HG03521 (cell line): ENCODE measurements around the gene PRDM16.

Source experiments
- ATAC-seq: cut with Tn5 transposase; IDR thresholded peaks from one replicate; pipeline ENCODE4 v1.9.1; 2021; ENCODE audit warnings: mild to moderate bottlenecking, moderate library complexity; ENCODE audit not compliant: unreplicated experiment

PRDM16 gene

GRCh38 chr1:3433596-3434320 lies 364.8 kb downstream of the PRDM16 start:
- ATAC-seq: no peak

DNA sequence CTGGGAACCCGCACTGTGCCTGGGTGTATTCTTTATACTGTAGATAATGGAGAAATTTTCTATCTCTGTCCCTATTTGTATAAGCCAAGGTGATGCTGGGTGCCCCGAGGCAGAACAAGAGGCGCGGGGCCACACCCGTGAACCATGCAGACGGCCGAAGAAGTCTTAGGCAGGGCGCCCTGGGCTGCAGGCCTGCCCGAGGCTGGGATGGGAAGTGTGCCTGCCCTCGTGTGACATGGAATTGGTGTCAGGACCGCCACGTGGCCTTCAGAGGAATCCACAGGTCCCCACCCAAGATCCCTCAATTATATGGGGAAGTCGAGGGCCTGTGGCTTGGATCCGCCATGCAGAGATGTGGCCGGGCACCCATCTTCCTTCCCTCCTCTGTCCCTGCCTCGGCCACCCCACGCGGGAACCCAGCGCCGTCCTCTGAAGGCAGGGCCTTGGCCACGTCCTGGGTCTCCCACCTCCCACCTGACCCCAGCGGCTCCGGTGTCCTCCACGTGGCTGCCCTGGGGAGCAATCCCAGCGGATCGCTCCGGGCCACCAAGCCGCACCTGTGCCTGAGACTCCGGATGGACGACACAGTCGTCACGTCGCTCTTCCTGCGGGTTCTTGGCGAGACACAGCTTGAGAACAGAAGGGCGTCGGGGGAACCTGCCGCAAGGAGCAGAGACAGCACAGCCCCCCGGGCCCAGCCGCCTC lies 365.6 kb downstream of the PRDM16 start:
- ATAC-seq: no peak

GRCh38 chr1:3435666-3436065 lies 366.7 kb downstream of the PRDM16 start:
- ATAC-seq: no peak

- ATAC-seq: no peak
Observed at GRCh38 chr1:3436451-3436850, 367.4 kb downstream of the PRDM16 start.

DNA sequence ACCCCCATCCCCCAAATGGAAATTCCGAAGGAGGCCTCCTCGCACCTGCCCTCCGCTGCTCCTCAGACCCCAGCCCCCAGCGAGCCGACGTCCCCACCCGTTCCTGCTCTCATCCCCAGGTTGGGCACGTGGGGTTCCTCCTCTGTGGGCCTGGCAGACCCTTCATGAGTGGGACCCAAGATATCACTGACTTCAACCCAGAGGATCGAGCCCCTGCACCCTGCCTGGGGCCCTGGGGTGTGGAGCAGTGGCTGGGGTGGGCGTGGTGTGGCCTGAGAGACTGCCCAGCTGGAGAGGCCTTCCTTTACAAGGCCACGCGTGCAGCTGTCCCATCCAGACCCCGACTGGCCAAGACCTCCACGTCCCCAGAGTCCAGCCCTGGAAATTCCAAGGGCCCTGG lies 367.9 kb downstream of the PRDM16 start:
- ATAC-seq: no peak

GRCh38 chr1:3438661-3439180 lies 369.7 kb downstream of the PRDM16 start:
- no peak for ATAC-seq

- no peak for ATAC-seq
Observed at GRCh38 chr1:3439346-3440299, 370.6 kb downstream of the PRDM16 start.

- no peak for ATAC-seq
Observed at GRCh38 chr1:3440300-3440681, 371.3 kb downstream of the PRDM16 start.

DNA sequence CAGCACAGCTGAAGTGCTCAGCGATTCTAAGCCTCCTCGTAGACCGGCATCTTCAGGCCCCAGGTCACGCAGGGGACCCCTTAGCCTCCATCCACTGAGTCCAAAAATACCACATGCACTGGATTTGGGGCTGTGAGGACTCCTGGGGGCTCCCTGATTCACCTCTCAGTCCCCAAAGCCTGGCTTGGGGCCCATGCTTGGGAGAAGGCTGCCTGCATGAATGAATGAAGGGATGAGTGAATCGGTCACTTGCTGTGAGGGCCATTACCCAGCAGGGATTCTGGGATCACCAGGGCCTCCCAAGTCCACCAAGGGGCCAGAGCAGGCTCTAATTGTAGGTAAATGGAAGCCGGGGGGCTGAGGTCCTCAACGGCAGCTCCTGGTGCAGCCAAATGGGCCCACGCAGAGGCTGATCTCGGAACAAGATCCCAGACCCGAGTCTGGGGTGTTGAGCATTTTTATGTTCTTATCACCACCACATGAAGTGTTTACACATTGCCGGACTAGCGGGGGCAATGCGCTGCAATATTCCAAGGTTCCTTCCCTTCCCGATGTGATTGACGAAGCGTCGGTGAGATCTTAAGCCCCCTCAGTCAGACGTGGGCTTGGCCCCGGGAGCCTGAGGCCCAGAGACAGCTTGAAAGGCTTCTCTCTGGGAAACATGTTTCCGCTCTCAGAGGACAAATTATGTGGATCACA lies 371.9 kb downstream of the PRDM16 start:
- no peak for ATAC-seq

DNA sequence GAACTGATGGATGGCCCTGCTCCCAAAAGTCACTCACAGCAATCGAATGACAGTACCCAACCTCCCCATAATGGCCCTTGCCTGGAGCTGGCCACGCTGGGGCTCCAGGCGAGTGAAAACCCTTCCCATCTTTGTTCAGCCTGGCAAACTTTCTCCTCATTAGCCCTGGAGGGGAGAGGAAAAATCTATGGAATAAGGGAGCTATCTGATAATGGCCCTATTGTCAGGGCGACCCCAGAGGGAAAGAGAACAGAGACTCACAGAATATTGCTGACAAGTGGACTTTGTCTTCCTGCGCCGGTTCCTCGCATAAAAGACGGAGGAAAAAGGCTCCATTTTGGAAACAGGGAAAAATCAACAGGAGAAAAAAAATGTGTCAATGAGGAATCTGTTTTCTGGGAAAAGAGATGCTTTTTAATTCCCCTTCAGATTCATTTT lies 372.4 kb downstream of the PRDM16 start:
- ATAC-seq: no peak

DNA sequence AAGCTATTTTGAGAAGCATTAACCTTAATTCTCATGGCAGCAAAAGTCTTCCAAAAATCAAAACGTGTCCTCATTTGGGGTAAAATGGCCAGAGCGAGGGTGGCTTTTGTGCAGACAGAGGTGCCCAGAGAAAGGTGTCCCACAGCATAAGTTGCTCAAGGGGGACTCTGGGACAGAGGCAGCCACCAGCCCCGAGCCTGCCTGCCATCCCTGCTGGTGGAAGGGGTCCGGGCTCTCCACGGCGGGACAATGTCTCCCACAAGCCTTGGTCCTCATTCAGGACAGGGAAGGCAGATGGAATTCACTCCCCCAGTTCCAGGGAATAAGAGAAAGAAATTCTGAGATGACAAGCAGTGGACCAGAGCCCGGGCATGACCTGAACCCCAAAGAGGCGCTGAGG lies 372.9 kb downstream of the PRDM16 start:
- ATAC-seq: no peak

DNA sequence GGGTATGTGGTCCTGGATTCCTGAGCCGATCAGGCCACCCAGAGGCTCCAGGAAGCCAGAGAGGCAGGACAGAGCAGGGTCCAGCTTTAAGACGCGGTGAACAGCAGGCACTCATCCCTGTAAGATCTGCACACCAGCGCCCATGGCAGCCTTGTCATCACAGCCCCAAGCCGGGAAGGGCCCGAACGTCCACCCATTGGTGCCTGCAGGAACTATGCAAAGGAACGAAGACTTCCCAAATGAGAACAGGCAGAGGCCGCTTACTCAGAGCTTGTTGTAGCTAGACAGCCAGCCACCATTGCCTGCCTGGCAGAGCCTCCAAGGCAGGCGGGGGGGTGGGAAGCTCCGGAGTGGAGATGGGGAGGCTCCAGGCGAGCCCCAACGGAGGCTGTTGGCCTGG lies 373.3 kb downstream of the PRDM16 start:
- ATAC-seq: no peak

- ATAC-seq: no peak
Observed at GRCh38 chr1:3442901-3443300, 373.9 kb downstream of the PRDM16 start.

GRCh38 chr1:3443807-3444206 lies 374.8 kb downstream of the PRDM16 start:
- ATAC-seq: no peak

DNA sequence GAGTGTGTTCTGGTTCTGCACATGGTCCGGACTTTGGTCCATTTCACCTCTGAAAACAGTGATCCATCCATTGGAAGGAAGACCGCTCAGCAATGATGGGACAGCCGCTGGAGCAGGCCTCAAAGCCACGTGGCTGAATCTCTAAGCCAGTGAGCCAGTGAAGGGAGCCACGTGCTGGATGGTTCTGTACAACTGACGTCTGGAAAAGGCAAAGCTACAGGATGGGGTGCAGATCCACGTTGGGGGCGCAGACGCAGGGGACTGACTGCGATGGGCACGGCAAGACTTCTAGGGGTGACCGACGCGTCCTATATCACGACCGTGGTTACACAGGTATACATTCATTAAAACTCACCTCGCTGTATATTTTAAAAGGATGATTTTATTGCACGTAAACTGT lies 375.3 kb downstream of the PRDM16 start:
- no peak for ATAC-seq

DNA sequence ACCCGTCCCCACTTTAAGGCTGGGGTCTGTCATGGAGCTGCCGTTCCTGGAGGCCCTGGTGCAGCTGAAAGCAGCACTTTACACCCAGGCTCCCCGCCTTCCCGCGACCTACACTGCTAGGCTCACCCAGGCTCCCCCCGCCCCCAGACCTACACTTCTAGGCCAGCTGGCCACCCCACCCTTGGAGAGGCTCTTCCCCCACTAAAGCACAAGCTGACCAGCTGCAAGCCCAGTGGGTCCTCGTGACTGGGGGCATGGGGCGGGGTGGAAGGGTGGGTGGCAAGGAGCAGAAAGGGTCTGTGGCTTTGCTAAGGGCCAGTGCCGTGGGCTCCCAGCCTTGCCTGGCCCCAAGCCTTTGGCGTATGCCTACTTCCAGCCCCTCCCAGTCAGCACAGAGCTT lies 375.7 kb downstream of the PRDM16 start:
- no peak for ATAC-seq

DNA sequence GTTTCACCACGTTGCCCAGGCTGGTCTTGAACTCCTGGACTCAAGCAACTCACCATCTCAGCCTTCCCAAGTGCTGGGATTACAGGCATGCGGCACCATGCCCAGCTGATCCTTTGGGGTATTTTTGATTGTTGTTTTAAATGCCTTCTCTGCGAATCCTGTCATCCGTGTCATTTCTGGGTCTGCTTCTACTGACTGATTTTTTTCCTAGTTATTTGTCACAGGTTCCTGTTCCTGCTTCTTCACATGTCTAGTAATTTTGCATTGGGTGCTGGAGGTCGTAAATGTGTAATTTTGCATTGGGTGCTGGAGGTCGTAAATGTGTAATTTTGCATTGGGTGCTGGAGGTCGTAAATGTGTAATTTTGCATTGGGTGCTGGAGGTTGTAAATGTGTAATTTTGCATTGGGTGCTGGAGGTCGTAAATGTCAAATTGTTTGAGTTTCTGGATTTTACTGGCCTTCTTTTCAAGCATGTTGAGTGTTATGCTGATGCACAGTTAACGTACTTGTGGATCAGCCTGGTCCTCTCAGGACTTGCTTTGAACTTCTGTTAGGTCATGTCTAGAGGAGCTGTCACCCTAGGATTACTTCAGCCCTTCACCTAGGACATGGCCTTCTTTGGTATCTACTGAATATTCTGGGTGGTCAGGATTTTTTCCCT lies 381.3 kb downstream of the PRDM16 start:
- no peak for ATAC-seq

- no peak for ATAC-seq
Observed at GRCh38 chr1:3450983-3451382, 382.0 kb downstream of the PRDM16 start.

DNA sequence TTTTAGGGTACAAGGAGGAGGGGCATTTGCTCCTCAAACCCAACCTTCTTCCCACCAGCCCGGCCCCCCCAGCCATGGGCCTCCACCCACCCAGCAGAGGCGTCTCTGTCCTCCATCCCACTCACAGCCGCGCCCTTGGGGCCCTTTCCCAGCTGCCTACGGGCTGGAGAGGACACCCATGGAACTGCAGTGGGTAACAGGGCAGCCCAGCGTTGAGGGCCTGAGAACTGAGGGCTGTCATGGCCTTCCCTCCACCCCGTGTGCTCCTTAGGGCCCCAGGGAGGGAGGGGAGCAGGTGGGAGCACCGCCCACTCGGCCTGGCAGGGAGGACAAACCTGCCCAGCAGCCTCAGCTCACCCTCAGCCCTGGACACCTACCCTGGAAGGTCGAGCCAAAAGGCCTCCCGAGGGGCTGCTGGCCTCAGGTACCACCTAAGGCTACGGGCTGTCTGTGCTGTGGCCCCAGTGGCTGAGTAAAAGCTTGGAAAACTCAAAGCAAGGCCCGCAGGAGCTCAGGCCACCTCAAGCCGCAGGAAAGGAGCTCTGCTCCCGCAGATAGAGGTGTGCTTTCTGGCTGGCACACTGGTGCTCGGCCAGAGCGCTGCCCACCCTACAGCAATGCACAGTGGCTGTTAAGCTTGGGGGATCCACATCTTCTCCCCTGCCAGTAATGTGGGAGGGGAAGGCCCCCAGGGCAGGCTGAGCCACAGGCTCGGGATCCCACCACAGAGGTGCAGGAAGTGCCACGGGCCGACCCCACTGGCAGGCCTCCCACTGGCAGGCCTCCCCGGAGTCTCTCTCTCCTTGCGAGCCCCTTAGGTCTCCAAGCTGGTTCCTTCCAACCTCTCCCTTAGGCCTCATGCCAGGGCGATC lies 383.2 kb downstream of the PRDM16 start:
- no peak for ATAC-seq
